Measurements from ENCODE around the gene KCNQ1OT1. TPM values are rescaled to one million over a fixed set of nuclear protein-coding genes. Genes with fewer than 3 reads are reported as not detected.

KCNQ1OT1 gene
- total RNA-seq, 1 donor: 5.1 TPM

GRCh38 chr11:2709429-2709828, 9.6 kb upstream of the KCNQ1OT1 start:
- Histone ChIP-seq H3K36me3 (ENCODE audit: insufficient read depth, low read length) (no peaks in the 10 kb centered on the region), H3K79me2 (ENCODE audit: insufficient read depth, low read length) (no peaks in the 10 kb centered on the region), H3K27me3 (ENCODE audit: insufficient read depth, low read length) (peaks cover 40% of the 10 kb centered on the region), H3K4me2 (ENCODE audit: insufficient read depth, low read length) (no peak overlapping the region), H4K20me1 (ENCODE audit: insufficient read depth, low read length) (no peaks in the 10 kb centered on the region), H3K27ac (ENCODE audit: low read depth, low read length) (no peak overlapping the region), H3K4me1 (ENCODE audit: insufficient read depth, low read length) (no peaks in the 10 kb centered on the region), H3K4me3 (ENCODE audit: insufficient read depth, low read length) (no peak overlapping the region), H3K9me3 (ENCODE audit: low read depth, low read length) (no peaks in the 10 kb centered on the region), H2AFZ (ENCODE audit: low read length) (no peak overlapping the region)
- DNase-seq (ENCODE audit: insufficient read length, low spot score, missing footprints): no peak
- no peak for TF ChIP-seq CTCF (IDR thresholded peaks at IDR 0.05; ENCODE audit: extremely low read depth, low read depth, low read length)

GRCh38 chr11:2708757-2709281, 9.0 kb upstream of the KCNQ1OT1 start:
- H3K36me3 ChIP-seq (ENCODE audit: insufficient read depth, low read length): no peaks in the 10 kb centered on the region
- no peak overlapping the region for H3K4me3 ChIP-seq (ENCODE audit: insufficient read depth, low read length)
- no peak for TF ChIP-seq CTCF (IDR thresholded peaks at IDR 0.05; ENCODE audit: extremely low read depth, low read depth, low read length)
- H3K4me2 ChIP-seq (ENCODE audit: insufficient read depth, low read length): no peak overlapping the region
- no peaks in the 10 kb centered on the region for H3K9me3 ChIP-seq (ENCODE audit: low read depth, low read length)
- no peaks in the 10 kb centered on the region for H4K20me1 ChIP-seq (ENCODE audit: insufficient read depth, low read length)
- no peak for DNase-seq (ENCODE audit: insufficient read length, low spot score, missing footprints)
- no peak overlapping the region for H3K27ac ChIP-seq (ENCODE audit: low read depth, low read length)
- H3K79me2 ChIP-seq (ENCODE audit: insufficient read depth, low read length): no peaks in the 10 kb centered on the region
- H3K4me1 ChIP-seq (ENCODE audit: insufficient read depth, low read length): no peaks in the 10 kb centered on the region
- H3K27me3 ChIP-seq (ENCODE audit: insufficient read depth, low read length): peaks cover 42% of the 10 kb centered on the region
- H2AFZ ChIP-seq (ENCODE audit: low read length): no peak overlapping the region

GRCh38 chr11:2708151-2708581, 8.4 kb upstream of the KCNQ1OT1 start:
- no peaks in the 10 kb centered on the region for H3K79me2 ChIP-seq (ENCODE audit: insufficient read depth, low read length)
- H3K27ac ChIP-seq (ENCODE audit: low read depth, low read length): no peak overlapping the region
- no peak overlapping the region for H2AFZ ChIP-seq (ENCODE audit: low read length)
- no peak overlapping the region for H3K4me2 ChIP-seq (ENCODE audit: insufficient read depth, low read length)
- DNase-seq (ENCODE audit: insufficient read length, low spot score, missing footprints): peak; percentile 94
- no peaks in the 10 kb centered on the region for H3K4me1 ChIP-seq (ENCODE audit: insufficient read depth, low read length)
- peaks cover 37% of the 10 kb centered on the region for H3K27me3 ChIP-seq (ENCODE audit: insufficient read depth, low read length)
- no peak for TF ChIP-seq CTCF (IDR thresholded peaks at IDR 0.05; ENCODE audit: extremely low read depth, low read depth, low read length)
- no peaks in the 10 kb centered on the region for H4K20me1 ChIP-seq (ENCODE audit: insufficient read depth, low read length)
- H3K9me3 ChIP-seq (ENCODE audit: low read depth, low read length): no peaks in the 10 kb centered on the region
- no peak overlapping the region for H3K4me3 ChIP-seq (ENCODE audit: insufficient read depth, low read length)
- H3K36me3 ChIP-seq (ENCODE audit: insufficient read depth, low read length): no peaks in the 10 kb centered on the region

- Histone ChIP-seq H3K36me3 (ENCODE audit: insufficient read depth, low read length) (no peaks in the 10 kb centered on the region), H2AFZ (ENCODE audit: low read length) (no peak overlapping the region), H3K27ac (ENCODE audit: low read depth, low read length) (no peak overlapping the region), H3K79me2 (ENCODE audit: insufficient read depth, low read length) (no peaks in the 10 kb centered on the region), H4K20me1 (ENCODE audit: insufficient read depth, low read length) (no peaks in the 10 kb centered on the region), H3K27me3 (ENCODE audit: insufficient read depth, low read length) (peaks cover 33% of the 10 kb centered on the region), H3K9me3 (ENCODE audit: low read depth, low read length) (no peaks in the 10 kb centered on the region), H3K4me3 (ENCODE audit: insufficient read depth, low read length) (no peak overlapping the region), H3K4me2 (ENCODE audit: insufficient read depth, low read length) (no peak overlapping the region), H3K4me1 (ENCODE audit: insufficient read depth, low read length) (no peaks in the 10 kb centered on the region)
- no peak for TF ChIP-seq CTCF (IDR thresholded peaks at IDR 0.05; ENCODE audit: extremely low read depth, low read depth, low read length)
- no peak for DNase-seq (ENCODE audit: insufficient read length, low spot score, missing footprints)
Observed at GRCh38 chr11:2707736-2708135, 7.9 kb upstream of the KCNQ1OT1 start.

Data from osteoblast (primary cell).